HG03097 (cell line): ENCODE data around the gene CYP11A1.

ENCODE experiments used
- ATAC-seq: cut with Tn5 transposase; IDR thresholded peaks from one replicate; pipeline ENCODE4 v1.9.1; 2021; ENCODE audit not compliant: unreplicated experiment, low FRiP score

The CYP11A1 gene

DNA sequence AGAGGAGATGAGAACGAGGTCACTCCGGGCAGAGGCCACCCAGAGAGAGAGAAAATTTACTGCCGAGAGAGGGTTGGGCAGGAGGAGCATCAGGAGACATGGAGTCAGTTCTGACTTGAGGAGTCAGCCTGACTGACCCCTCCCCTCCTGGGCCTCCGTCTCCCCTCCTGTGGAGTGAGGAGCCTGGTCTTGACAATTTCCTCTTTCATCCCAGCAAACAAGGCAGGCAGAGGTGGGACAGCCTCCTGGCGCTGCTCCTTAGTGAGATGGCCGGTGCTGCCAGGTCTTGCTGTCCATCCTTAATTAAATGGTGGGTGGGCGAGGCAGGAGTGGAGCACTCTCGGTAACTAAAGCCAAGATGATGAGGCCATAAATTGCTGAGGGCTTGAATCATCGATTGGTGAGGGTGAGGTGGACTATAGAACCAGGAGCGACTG lies 60.6 kb downstream of the CYP11A1 start:
- no peak for ATAC-seq

DNA sequence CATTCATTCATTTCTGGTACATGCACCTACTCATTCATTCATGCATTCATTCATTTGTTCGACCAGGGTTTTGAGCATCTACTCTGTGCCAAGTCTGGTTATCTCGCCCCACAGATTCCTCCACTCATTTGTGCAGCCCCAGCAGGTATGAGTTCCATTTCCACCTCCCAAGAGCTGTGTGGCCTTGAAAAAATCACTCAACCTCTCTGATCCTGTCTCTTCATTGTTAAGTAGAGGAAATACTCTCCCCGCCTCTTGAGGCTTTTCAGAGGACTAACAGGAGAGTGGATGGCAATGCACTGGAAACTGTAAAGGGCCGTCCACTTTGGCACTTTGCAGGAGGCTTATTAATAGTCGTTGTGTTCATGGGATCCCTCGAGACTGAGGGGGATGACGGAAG lies 61.8 kb downstream of the CYP11A1 start:
- no peak for ATAC-seq

DNA sequence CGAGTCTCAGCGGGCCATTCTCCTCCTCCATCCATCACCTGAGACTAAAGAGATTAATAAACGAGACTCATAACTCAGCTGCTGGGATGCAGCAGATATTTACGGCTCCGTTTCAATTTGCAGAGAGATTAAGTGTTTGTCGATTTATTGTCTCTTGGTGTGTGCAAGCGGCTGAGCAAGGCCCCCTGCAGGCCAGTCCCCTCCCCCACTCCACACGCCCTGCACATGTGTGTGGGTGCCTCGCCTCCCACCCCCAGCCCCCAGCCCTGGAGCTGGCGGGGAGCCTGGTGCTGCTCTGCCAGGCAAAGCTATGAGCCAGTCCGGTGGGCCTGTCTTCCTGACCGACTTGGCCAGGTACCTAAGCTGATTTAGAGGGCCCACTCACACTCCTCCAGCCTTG lies 63.0 kb downstream of the CYP11A1 start:
- ATAC-seq, result no peak

DNA sequence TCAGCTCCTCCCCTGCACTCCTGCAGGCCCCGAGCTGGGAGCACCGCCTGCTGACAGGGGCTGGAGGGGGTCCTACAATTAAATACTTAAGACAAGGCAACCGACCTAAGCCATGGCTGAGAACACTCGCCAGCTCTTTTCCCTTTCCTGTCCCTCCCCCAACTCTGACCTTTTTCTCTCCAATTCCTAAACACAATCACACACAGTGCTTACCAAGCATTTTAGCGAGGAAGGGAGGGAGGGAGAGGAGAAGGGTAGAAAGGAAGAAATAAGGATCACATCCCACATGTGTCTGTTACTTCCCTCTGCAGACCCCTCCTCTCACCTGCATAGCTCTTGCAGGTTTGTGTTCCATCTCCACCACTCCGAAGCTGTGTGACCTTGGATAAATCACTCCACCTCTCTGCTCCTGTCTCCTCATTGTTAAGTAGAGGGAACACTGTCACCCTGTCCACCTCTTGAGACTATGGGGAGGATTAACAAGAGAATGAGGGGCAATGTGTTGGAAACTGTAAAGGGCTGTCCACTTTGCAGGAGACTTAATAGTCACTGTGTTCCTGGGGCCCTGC lies 63.6 kb downstream of the CYP11A1 start:
- no peak for ATAC-seq

DNA sequence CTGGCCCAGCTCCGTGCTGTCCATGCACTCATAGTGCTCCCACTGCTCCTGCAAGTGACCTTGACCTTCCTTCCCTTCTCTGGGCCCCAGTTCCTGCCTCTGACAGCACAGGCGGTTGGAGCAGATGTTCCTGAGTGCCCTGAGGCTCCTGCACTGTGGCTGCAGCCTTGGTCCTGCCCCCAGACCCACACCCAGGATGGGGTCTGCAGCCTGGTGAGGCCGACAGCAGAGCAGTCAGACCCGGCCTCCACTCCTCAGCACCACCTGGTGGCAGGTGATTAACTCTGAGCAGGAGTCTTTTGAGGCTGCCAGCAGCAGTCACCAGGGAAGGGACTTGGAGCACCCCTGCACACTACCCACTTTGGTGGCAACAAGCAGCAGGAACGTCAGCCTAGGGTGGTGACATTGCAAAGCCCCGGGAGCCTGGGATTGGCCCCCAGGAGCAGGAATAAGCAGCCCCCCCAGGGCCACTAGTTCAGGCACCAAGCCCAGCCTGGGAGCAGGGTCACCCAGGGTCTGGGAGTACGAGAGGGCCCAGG lies 64.6 kb downstream of the CYP11A1 start:
- no peak for ATAC-seq

DNA sequence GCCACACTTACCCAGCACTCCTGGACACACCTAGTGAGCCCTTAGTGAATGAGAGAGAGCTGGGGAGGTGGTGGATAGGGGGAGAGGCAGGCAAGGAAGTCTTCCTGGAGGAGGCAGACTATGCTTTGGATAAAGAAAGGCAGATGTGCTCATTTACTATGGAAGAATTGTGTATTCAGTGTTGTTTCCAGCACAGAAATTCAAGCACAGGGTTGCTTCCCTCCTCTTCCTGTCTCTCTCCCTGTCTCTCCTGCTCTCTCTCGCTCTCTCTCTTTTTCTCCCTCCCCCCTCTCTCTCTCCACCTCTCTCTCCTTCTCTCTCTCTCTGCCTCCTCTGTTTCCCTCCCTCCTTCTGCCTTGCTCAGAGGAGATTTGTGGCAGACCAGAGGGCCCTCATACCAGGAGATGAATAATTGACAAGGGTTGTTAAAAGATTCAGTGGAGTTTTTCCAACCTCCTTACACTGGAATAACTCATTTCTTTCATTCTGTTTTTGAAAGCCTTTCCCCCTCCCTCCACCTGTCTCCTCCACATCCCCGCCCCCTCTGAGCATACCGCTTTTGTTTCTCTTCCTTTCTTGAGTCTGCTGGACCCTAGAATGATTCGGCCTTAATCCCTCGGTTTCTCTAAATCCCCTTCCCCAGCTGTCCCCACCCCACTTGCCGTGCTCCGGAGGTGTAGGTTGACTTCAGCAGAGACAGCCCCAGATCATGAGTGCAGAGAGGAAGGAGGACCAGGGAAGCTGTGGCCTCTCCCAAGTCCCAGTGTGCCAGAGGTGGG lies 65.7 kb downstream of the CYP11A1 start:
- no peak for ATAC-seq

DNA sequence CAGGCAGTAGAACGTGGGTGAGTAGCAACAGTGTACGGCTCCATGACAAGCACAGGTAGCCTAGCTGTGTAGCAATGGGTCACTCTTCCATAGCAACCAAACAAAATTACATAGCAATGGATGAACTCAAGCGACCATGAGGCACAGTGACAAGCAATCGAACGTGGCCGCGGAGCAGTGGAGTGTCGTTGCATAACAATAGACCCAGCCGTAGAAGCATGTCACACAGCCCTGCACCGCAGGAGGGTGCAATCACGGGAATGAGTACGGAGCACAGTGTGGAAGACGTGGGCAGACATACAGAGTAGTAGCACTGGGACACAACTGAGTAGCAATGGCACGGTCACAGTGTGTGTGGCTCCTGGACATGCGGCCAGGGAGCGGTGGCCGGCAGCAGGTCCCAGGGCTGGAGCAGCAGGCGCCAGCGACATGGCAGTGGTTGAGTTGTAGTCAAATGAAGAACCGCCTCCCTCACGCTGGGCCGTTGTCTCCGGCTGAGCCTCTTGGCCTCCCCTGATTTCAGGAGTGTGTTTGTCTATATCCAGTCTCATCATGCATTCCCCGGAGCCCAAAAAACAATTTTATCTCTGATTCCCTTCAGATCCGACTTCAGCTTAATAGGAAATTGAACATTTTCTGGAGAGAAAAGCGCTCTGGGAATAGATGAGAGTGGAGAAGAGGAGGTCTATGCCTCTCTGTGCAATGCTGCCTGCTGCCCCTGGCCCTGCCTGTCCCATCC lies 67.2 kb downstream of the CYP11A1 start:
- ATAC-seq, result no peak

- no peak for ATAC-seq
Observed at GRCh38 chr15:74297887-74298286, 69.6 kb downstream of the CYP11A1 start.

DNA sequence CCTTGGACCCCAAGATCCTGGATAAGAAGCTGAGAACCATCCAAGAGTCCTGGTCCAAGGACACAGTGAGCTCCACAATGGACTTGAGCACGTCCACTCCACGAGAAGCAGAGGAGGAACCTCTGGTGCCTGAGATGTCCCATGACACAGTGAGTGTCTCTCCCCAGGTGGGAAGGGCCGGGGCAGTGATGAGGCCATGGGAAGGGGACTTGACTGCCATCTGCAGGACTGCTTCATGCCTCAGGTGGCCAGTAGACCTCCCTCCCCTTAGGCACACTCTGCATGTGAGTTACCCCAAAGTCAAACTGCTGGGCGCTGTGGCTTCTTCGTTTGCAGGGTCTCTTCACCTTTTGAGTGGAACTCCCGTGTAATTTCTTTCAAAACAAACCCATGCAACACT lies 71.6 kb downstream of the CYP11A1 start:
- no peak for ATAC-seq

- ATAC-seq, result no peak
Observed at GRCh38 chr15:74294010-74294409, 73.4 kb downstream of the CYP11A1 start.

- ATAC-seq, result no peak
Observed at GRCh38 chr15:74293021-74293810, 74.2 kb downstream of the CYP11A1 start.

DNA sequence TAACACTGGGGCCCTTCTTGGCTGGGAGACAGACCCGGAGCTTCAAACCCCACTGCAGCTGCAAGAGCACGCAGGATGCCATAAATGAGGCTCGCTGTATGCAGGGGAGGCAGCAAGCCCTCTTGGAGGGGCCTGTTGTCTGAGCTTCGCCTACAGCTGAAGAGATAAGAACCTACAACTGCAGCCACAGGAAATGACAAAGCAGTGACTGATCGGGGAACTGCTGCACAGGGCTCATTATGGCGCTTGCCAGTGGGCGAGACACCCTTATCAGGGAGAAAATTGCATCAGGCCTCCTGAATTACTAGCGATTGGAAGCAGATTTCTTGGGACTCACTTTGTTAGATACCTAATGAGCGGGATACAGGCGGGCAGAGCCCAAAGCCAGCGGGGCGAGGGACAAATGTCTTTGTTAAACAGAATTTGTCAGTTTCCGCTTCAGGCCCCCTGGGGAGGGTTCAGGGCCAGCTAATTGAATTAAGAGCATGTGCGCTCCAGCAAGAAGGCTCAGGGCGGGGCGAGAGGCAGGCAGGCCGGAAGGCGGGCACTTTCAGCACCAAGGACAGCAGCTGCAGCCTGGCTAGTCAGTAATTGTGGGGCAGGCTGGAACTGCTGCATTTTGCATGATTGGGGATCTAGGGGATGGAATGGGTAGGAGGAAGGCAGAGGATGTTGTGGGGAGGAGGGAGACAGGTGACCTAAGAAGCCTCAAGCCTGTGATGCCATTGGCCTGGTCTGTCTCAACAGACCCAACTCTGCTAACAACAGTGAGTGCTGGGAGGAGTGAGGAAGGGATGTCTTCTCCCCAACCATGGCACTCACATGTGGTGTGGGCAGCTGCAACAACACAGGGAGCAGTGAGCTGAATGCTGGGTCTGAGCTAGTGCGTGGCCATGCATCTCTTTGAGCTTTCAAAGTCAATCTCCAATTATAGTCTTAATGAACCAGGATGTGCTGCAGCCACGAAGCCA lies 76.1 kb downstream of the CYP11A1 start:
- no peak for ATAC-seq

GRCh38 chr15:74290645-74291044 lies 76.8 kb downstream of the CYP11A1 start:
- no peak for ATAC-seq

DNA sequence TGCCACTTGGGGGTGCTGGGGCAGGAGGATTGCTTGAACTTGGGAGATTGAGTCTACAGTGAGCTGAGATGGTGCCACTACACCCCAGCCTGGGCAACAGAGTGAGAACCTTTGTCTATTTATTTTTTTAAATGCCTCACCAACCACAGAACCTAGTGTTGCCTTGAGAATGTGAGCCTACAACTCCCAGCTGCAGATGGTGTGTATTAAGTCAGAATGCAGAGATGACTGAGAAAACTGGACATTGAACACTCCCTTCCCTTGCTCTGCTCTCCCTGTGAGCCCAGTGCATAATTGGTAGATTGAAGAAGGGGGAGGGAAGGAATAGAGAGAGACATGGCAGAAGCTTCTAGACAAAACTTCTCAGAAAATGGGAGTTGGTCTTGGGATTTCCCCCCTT lies 77.8 kb downstream of the CYP11A1 start:
- ATAC-seq, result no peak
